Measurements from ENCODE around the gene RHCG.

RHCG gene

DNA sequence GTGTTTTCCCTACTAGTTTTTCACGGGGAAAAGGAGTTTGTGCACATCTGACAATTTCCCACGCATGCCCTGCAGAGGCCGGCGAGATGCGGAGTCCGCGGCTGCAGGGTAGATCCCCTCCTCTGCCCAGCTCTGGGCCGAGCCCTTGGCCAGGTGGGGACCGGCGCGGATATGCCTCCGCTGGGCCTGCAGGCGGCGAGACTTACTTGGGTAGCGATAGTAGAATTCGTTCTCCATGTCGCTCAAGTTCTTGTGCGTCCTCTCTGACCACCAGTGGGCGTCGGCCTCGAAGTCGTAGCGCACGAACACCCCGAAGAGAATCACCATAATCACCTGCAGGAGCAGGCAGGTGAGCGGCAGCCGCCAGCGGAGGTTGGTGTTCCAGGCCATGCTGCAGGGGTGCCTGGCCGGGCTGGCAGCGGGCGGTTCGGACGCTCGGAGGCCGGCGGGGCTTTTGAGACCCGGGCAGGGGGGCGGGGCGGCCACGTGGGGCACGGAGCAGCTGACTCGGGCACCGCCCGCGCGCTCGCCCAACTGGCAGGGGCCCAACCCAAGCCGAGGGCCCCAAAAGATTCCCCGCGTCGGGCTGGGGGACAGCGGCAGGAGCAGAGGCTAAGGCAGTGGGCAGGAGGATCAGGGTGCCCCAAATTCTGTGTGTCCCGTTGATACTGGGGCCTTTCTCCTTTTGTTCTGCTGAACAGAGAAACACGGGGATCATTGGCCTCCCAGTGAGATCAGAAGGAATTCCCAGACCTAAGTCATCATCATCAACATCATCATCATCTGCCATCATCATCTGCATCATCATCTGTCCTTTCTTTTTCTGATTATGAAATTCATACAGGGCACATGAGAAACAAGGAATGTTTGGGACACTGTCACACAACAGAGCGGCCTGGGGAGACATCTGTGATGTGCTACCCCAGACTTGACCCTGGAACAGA is at the start of gene RHCG:
RHCG (minus strand) TSS at position 429 of the 944 bp plus-strand sequence; CDS start at position 390, 39 bp downstream.
- DNase-seq (ENCODE audit: low read depth in 2 of 2): no peak

DNA sequence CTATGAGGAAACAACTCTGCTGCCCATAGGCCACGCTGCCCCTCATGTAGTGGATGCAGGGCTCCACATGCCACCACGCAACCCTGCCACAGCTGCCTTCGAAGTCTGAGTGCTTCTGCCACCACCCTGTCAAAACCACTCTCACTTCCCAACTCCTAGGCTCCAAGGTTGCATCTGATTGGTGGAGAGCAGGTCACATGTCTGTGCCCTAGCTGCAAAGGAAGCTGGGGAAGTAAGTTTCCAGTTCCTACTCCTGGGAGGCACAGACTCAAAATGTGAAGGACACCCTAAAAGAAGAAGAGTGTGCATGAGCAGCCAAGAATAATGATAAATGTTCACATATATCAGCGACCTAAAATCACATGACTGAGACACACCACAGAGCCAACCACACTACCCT is 47.0 kb upstream of the RHCG start:
- no peak for DNase-seq (ENCODE audit: low read depth in 2 of 2)

DNA sequence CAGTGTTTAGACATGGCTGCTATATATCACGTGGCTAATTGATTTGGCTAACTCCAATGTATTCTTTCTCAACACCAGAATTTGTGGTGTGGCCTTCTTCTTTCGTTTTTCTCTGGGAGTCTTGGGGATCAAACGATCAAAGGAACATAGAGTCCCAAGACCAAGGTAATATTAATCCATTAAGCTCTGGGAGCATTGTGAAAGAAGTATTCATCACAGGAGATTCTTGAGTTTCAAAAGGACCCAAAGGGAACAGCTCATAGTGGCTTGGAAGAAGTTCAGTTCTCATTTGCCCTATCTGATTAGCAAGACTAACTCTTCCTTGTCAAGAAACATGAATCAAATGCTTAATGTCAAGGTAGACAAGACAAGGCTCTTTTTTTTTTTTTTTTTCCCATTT is 46.0 kb upstream of the RHCG start:
- no peak for DNase-seq (ENCODE audit: low read depth in 2 of 2)

DNA sequence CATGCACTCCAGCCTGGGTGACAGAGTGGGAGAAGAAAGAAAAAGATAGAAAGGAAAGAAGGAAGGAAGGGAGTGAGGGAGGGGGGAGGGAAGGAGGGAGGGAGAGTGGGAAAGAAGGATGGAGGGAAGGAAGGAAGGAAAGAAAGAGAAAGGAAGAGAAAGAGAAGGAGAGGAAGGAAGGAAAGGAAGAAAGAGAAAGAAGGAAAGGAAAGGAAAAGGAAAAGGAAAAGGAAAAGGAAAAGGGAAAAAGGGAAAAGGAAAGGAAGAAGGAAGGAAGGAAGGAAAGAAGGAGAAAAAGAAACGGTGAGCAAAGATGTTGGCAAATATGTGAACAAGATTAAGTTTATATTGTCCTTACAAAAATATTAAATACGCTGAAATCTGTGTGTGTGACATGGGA is 42.6 kb upstream of the RHCG start:
- no peak for DNase-seq (ENCODE audit: low read depth in 2 of 2)

DNA sequence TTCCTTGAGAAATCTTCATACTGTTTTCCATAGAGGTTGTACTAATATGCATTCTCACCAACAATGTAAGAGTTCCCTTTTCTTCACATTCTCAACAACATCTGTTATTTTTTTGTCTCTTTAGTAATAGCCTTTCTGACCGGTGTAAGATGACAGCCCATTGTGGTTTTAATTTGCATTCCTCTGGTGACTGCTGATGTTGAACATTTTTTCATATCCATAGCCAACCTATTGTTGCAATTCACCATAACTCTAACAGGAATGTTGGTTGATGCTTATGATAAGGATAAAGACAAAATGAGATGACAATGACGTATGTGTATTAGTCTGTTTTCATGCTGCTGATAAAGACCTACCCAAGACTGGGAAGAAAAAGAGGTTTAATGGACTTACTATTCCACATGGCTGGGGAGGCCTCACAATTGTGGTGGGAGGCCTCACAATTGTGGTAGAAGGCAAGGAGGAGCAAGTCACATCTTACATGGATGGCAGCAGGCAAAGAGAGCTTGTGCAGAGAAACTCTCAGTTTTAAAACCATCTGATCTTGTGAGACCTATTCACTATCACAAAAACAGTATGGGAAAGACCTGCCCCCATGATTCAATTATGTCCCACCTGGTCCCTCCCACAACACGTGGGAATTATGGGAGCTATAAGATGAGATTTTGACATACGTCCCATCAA is 37.6 kb upstream of the RHCG start:
- no peak for DNase-seq (ENCODE audit: low read depth in 2 of 2)

DNA sequence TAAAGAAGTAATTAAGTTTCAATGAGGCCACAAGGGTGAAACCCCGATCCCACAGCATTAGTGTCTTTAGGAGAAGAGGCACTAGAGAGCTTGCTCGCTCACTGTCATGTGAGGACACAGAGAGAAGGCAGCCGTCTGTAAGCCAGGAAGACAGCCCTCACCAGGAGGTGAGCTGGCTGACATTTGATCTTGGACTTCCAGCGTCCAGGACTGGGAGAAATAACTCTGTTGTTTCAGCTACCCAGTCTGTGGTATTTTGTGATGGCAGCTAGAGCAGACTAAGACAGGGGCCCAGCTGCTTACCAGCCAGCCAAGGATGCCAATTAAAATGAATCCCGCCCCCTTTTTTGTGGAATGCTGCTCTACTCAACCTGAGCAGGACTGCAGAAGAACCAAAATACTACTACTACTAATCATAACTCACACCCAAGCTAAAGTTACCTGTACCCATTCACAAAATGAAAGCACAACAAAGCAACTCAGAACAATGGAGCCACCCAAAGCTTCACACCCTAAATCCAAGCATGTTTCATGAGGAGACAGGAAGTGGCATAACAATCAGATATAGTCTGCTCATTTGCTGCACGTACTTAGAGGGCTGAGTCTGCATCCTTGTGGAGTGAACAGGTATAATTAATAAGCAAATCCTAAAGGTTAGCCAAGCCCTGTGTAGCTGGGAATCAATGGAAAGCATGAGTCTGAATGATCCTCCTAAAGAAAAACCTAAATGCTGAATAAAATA is 35.6 kb upstream of the RHCG start:
- DNase-seq (ENCODE audit: low read depth in 2 of 2): no peak

DNA sequence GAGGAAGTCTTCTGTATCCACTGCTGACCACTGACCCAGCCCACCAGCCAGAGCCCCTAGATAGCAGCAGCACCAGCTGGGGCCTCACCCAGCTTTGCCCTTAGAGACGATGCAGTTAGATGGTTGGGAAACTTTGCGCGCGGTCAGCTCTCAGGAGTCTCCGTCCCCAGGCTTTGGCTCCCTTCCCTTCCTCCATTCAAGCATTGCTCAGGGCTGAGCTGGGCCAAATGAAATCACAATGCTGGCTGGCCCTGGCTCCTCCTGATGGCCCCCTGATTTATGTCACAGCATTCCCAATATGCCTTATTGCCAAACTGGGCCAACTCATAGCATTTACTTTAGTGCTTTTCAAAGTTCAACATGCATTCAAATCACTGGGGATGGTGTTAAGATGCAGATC is 34.6 kb upstream of the RHCG start:
- DNase-seq (ENCODE audit: low read depth in 2 of 2): no peak

DNA sequence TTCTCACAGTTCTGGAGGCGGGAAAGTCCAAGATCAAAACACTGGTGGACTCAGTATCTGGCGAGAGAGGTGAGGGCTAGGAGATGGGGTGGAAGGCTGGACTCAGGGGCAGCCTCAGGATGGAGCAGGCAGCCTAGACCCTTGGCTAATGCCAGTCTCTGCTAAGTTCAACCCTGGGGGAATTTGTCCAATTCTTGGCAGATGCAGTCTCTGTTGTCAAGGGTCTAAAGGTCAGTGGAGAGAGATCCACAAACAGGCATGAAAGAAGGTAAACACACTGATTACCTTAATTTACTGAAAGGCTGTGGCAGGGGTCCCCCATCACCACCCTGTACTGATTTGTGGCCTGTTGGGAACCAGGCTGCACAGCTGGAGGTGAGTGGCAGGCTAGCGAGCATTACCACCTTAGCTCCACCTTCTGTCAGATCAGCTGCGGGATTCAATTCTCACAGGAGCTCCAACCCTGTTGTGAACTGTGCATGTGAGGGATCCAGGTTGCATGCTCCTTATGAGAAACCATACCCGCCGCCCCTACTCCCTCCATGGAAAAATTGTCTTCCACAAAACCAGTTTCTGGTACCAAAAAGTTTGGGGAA is 32.5 kb upstream of the RHCG start:
- DNase-seq (ENCODE audit: low read depth in 2 of 2): no peak

DNA sequence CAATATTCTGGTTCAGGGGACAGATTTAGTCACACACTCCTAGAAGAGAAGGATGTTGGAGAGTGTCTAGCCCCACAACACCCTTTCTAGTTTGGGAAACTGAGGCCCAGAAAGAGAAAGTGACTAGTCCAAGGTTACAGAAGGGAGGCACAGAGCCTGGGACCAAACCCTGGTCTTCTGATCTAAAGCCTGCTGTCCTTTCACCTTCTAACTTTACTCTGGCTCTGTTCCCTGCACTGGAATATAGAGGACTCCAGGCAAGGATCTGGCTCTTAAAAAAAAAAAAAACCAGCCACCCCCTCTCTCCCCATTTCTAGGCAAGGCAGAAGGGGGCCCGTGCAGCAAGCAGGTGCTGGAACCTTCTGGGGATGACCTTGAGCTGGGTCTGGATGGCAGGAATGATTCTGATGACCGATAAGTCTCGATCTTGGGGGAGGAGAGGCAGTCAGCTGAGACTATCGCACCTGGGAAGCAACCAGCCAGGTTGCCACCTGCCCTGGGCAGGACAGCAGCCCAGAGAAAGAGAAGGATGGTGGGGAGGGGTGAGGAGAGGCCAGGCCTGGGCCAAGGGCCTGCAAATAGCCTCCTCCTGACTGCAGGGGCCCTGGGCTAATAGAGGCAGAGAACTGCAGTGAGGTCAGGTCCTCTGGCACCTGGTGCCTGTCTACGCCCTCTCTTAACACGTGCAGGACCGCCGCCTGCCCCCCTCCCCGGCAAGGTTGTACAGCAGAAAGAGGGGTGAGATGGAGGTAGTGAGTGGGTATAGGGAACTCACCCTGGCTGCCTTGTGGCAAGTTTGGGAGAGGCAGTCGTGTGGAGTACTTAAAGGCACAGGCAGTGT is 30.4 kb upstream of the RHCG start:
- DNase-seq (ENCODE audit: low read depth in 2 of 2): no peak

DNA sequence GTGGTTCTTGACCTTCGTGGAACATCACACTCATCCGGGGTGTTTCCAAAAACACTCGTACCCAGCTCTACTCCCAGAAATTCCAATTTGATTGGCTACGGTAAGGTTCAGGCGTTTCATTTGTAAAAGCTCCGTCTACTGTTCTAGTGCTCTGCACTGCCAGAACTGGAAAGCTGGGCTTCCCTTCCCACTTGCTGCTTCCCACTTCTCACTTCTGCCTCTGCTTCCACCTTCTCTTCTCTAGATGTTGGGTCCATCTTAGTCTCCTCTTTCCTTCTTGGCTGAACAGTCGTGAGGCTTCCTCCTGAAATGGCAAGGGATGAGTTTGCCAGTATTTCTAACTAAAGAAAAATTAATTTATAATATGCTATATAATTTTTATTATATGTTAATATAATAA is 29.8 kb upstream of the RHCG start:
- DNase-seq (ENCODE audit: low read depth in 2 of 2): no peak

DNA sequence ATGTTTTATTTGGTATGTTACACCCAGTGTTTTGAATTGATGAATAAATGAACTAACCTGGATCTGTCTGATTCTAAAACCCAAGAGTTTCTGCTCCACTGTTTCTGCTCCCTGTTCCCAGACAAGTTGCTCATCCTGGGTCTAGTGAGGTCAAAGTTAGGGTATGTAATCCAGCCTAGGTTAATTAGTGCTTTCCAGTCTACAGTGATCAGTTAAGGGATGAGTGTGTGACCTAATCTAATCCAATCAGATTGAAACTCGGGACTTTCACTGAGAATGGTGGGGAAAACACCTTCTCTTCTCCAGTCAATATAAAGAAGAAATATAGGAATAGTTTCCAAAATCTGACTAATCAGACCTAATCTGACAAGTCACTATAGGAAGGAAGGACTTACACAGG is 27.8 kb upstream of the RHCG start:
- DNase-seq (ENCODE audit: low read depth in 2 of 2): no peak

DNA sequence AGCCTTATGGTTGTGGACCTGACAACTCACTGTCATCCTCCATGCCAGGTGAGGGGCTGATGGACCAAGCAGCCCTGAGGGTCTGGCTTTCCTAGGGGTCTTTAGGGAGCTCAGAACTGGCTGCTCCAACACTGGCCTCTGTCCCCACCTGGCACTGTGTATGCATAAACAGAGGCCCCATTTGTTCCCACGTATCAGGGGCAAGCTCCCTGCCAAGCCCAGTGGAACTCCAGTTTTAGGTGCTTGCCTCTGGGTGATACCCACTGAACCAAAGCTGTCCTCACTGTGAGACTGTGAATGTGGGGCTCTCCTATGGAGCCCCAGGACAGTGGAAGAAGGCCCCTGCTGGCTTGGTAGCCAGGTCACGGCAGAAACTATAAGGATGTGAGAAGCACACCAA is 26.7 kb upstream of the RHCG start:
- DNase-seq (ENCODE audit: low read depth in 2 of 2): no peak

DNA sequence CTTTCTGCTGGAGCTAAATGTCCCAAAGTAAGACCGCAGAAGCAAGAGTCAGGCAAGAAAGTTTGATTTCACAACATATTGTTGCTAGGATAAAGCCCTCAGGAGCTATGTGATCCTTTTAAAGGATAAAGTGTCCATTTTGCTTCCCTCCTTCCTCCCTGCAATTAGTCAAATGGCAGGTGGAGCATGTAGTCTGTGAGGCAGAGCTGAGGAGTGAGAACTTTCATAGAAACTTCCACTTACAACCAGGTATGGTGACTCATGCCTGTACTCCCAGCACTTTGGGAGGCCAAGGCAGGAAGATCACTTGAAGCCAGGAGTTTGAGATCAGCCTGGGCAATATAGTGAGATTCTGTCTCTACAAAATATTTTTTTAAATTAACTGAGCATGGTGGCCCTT is 25.2 kb upstream of the RHCG start:
- no peak for DNase-seq (ENCODE audit: low read depth in 2 of 2)

DNA sequence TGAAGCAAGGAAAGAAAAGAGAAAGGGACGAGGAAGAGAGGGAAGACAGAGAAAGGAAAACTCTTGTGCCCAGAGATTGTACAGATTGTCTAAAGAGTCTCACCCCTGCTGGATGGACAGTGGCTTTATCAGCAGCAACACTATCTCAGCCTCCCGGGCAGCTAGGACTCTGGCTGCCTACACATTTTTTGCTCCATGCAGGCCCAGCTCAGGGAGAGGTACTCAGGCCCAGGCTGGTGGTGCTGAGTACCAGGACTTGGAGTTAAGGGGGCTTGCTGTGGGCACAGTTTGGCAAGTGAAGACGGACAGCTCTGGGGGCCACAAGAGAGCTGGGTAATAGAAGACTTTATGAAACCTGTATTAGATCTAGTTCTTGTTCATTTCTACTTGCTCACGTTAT is 19.1 kb upstream of the RHCG start:
- DNase-seq (ENCODE audit: low read depth in 2 of 2): no peak

DNA sequence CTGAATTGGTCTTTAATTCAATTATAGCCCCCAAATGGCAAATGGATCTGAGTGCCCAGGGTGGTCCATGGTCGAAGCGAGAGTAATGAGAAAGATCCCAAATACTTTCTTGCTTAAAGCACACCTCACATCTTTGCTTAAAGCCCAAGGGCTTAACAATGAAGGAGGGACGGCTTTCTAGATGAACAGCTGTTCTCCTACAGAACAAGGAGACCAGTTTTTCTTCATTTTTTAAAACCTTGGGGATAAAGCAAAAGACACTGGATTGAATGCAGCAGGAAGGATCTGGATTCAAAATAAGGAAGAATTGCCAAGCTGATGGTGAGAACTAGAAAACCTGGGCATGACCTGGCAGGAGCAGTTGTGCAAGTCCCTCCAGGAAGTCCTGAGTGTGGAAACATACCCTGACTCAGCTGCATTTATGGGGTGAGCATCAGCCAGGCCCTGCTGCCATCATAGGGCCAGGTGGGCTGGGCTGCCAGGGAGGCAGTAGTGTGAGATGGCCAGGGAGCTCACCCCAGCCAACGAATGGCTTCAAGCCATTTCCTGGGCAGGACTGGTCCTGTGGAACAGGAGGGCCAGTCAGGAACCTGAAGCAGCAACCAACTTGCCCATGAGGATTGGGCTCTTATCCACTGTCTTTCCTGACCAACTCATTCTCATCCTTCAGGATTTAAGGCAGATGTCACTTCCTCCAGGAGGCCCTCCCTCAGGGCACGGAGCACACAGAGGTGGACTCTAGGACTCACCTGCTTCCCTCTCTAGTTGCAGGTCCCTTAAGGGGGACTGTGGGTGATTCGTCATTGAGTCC is 18.4 kb upstream of the RHCG start:
- no peak for DNase-seq (ENCODE audit: low read depth in 2 of 2)

DNA sequence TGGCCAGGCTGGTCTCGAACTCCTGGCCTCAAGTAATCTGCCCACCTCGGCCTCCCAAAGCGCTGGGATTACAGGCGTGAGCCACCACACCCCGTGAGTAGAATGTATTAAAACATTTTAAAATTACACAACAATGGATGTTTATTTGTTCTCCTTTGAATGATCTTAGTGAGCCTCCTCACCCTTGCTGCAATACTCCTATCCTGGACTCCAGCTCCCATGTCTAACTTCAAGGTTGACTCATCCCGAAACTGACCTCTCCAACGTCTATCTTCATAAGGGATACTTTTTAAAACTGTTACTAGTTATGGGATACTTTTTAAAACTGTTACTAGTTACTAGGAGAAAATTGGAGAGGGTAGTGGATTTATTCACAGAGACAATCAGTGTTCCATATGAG is 17.8 kb upstream of the RHCG start:
- DNase-seq (ENCODE audit: low read depth in 2 of 2): no peak

DNA sequence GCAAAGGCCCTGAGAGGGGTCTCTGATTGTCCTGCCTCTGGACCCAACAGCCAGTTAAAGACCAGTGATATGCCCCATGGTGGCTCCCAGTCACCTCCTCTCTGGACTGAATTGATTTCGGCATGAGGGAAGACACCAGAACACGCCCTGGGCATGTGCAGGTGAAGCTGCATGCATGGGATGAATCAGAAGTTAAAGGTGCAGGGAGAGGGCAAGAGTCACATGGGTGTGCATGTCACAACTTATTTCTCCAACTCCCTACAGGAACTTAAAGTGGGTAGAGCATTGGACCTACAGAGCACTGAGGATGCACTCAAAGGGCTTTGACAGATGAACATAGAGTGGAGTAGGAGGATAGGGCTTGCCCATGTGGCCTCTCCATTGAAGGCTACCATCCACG is 16.9 kb upstream of the RHCG start:
- no peak for DNase-seq (ENCODE audit: low read depth in 2 of 2)

DNA sequence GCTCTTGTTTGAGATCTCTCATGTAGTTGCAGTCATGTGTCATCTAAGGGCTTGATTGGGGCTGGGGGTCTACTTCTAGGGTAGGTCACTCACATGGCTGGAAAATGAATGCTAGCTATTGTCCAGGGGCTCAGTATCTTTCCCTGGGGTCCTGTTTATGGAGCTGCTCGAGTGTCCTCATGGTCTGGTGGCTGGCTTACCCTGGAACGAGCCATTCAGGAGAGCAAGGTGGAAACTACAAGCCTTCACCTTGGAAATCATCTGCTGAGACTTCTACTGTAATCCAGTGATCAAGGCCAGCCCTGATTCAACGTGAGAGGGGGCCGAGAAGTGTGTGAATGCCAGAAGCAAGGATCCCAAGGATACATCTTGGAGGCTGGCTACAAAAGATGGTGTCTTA is 16.2 kb upstream of the RHCG start:
- no peak for DNase-seq (ENCODE audit: low read depth in 2 of 2)

DNA sequence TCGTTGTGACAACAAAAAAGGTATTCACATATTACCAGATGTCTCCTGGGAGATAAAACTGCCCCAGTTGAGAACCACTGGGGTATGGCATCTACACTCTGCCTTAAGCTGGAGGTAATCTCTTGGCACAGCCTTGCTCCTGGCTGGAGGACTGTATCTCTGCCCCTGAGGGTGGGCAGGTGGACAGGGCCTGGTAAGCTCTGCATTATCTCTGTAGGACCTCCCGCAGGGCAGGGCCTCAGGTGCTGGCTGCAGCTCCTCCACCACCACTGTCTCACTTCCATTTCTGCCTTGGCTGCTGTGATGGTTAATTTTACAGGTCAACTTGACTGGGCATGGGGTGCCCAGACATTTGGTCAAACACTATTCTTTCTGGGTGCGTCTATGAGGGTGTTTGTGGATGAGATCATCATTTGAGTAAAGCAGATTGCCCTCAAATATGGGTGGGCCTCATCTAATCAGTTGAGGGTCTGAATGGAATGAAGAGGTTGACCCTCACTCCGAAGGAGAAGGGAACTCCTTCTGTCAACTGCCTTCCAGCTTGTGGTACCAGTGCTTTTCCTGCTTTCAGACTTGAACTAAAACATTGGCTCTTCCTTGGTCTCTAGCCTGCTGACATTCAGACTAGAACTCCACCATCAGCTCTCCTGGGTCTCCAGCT is 9.8 kb upstream of the RHCG start:
- DNase-seq (ENCODE audit: low read depth in 2 of 2): no peak

DNA sequence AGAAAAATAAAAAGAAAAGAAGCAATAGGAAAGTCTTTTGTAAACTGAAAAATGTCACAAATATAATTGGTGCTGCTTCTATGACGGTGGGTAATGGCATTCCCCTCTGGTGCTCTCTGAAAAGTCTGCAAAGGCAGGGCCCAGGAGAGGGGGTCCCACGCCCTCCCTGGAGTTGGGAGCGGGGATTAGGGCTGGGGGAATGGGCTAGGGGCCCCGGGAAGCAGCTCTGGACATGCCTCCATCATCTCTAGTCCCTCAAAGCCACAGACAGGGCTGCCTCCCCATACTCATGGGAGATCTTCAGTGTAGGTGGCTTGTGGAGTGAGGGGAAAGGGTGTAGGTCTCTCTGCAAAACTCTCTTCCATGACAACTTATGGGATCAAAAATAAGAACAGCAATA is 7.8 kb upstream of the RHCG start:
- DNase-seq (ENCODE audit: low read depth in 2 of 2): no peak

Measured in stimulated activated CD8-positive, alpha-beta memory T cell treated with anti-CD3 and anti-CD28 coated beads, Interleukin-15, amount 100 ng/mL, for 4 hours (primary cell).